ENCODE data around the gene OR4C16.

The OR4C16 gene

GRCh38 chr11:55607545-55607944 is 35.6 kb downstream of the OR4C16 start, which contains the start of gene OR4C11:
TSS of gene OR4C11 (minus strand) at chr11:55607645. CDS start at chr11:55604373, 3,272 bp downstream.
- no peaks in the 10 kb centered on the region for H4K20me1 ChIP-seq (ENCODE audit: insufficient read depth, low read length, poor library complexity, severe bottlenecking)
- H3K79me2 ChIP-seq (ENCODE audit: insufficient read depth, low read length) = no peaks in the 10 kb centered on the region
- no peaks in the 10 kb centered on the region for H3K36me3 ChIP-seq (ENCODE audit: insufficient read depth, low read length)
- H3K9ac ChIP-seq (ENCODE audit: low read depth, low read length, poor library complexity, severe bottlenecking) = no peak within 1 kb of the TSS
- H3K9me2 ChIP-seq (replicated peaks; ENCODE audit: low read depth, low read length) = no peaks in the 10 kb centered on the region
- no peak within 1 kb of the TSS for H2AFZ ChIP-seq (ENCODE audit: low read length)
- H3F3A ChIP-seq (ENCODE audit: low read depth) = no peaks in the 10 kb centered on the region
- TF ChIP-seq CTCF (conservative IDR thresholded peaks at IDR 0.05; ENCODE audit: low read length) (no peak), EZH2phosphoT487 (IDR thresholded peaks at IDR 0.05; ENCODE audit: borderline replicate concordance) (no peak)
- H3K9me3 ChIP-seq (ENCODE audit: insufficient read depth, low read depth, low read length) = no peaks in the 10 kb centered on the region
- no peak within 1 kb of the TSS for H3K4me2 ChIP-seq (ENCODE audit: low read depth, low read length, poor library complexity, severe bottlenecking)
- H3K27me3 ChIP-seq (ENCODE audit: insufficient read depth, low read length, poor library complexity, severe bottlenecking) = no peaks in the 10 kb centered on the region
- no peaks in the 10 kb centered on the region for H3K4me1 ChIP-seq (ENCODE audit: insufficient read depth, low read length, poor library complexity, severe bottlenecking)
- no peak within 1 kb of the TSS for H3K4me3 ChIP-seq (ENCODE audit: low read length, poor library complexity, severe bottlenecking)
